Measurements from ENCODE around the gene IQCM. TPM values are rescaled to one million over a fixed set of nuclear protein-coding genes. Genes with fewer than 3 reads are reported as not detected.

The IQCM gene
- total and polyA plus RNA-seq, 2 donors (not counting 3 experiments of a cell fraction or from before 2014, with no cell fraction given) = not detected

GRCh38 chr4:149830823-149831222, 15.2 kb upstream of the IQCM start:
- H3K4me2 ChIP-seq (ENCODE audit: insufficient read depth, low read length) = no peak overlapping the region
- no peak overlapping the region for H3K27ac ChIP-seq (ENCODE audit: insufficient read depth, low read depth, low read length)
- no peaks in the 10 kb centered on the region for H3K9me1 ChIP-seq (replicated peaks; ENCODE audit: control insufficient read depth, extremely low read depth, insufficient read depth, low read length)
- H3K4me1 ChIP-seq (ENCODE audit: control insufficient read depth, extremely low read depth, insufficient read depth, low read length) = no peaks in the 10 kb centered on the region
- BruUV-seq (replicated peaks) = no TSS peak
- H3K9me3 ChIP-seq (replicated peaks; ENCODE audit: control insufficient read depth, insufficient read depth, low read length) = no peaks in the 10 kb centered on the region
- ChIA-PET CTCF (no interaction called here), POLR2A (no interaction called here)
- intact Hi-C loops (cut with micrococcal nuclease) (no loop called here), dilution Hi-C loops (cut with MboI; ENCODE audit: extremely low pct_ligation_motif_present, low sequenced_read_pairs) (no loop called here)
- DNase-seq (ENCODE audit: low read depth, low spot score) = no peak
- H4K20me1 ChIP-seq (replicated peaks; ENCODE audit: control insufficient read depth, extremely low read depth, insufficient read depth, low read length) = no peaks in the 10 kb centered on the region
- H3K27me3 ChIP-seq (ENCODE audit: control insufficient read depth in 2 of 2, insufficient read depth in 2 of 2, low read length in 2 of 2) = no peaks in the 10 kb centered on the region
- H2AFZ ChIP-seq (ENCODE audit: low read depth, low read length) = no peak overlapping the region
- H3K36me3 ChIP-seq (ENCODE audit: control insufficient read depth in 2 of 2, extremely low read depth in 1 of 2, insufficient read depth in 2 of 2, low read length in 2 of 2) = no peaks in the 10 kb centered on the region
- H3K9ac ChIP-seq (replicated peaks; ENCODE audit: extremely low read depth, insufficient read depth, low read length) = no peak overlapping the region
- H3K79me2 ChIP-seq (ENCODE audit: control insufficient read depth, insufficient read depth, low read length) = no peaks in the 10 kb centered on the region
- no peak for FAIRE-seq
- no peak for TF ChIP-seq MYC (IDR thresholded peaks at IDR 0.05; ENCODE audit: low read depth, low read length)
- TF ChIP-seq MAX (IDR thresholded peaks at IDR 0.05; ENCODE audit: insufficient read depth, insufficient read length) = no peak
- TF ChIP-seq POLR2AphosphoS5 (IDR thresholded peaks at IDR 0.05; ENCODE audit: insufficient read depth, low read depth, low read length) = no peak
- no peak for TF ChIP-seq JUN (IDR thresholded peaks at IDR 0.05; ENCODE audit: borderline replicate concordance, insufficient read depth, insufficient read length, low read depth)
- no peak for TF ChIP-seq FOS (IDR thresholded peaks at IDR 0.05; ENCODE audit: borderline replicate concordance, insufficient read depth, low read length)
- no peak for TF ChIP-seq CTCF (IDR thresholded peaks at IDR 0.05; ENCODE audit: extremely low read depth in 1 of 2, insufficient read depth in 1 of 2, low read depth in 1 of 2, low read length in 2 of 2)
- no peak for TF ChIP-seq EZH2 (IDR thresholded peaks at IDR 0.05; ENCODE audit: borderline replicate concordance, low read depth, low read length, severe bottlenecking)
- TF ChIP-seq POLR2A (IDR thresholded peaks at IDR 0.05; ENCODE audit: low read depth, low read length) = no peak
- no peak for TF ChIP-seq GATA2 (IDR thresholded peaks at IDR 0.05; ENCODE audit: insufficient read depth, insufficient read length, low read depth, low read length)
- no peak overlapping the region for H3K4me3 ChIP-seq (replicated peaks in 1 of 3; ENCODE audit: insufficient read depth in 1 of 3, low read depth in 1 of 3, low read length in 3 of 3)
